ENCODE data around the gene CCDC9B. TPM values are rescaled to one million over a fixed set of nuclear protein-coding genes. Genes with fewer than 3 reads are reported as not detected.
A peak's percentile ranks its signal among the peaks of the same experiment; 100 is the strongest.

The CCDC9B gene
- total RNA-seq, 1 experiment from 2014 or later: 16.4 TPM

- peak; percentile 65 for DNase-seq (ENCODE audit: low spot score)
Observed at GRCh38 chr15:40310001-40310959, 30.5 kb downstream of the CCDC9B start.

GRCh38 chr15:40309344-40309862, 31.3 kb downstream of the CCDC9B start:
- no peak for DNase-seq (ENCODE audit: low spot score)

- DNase-seq (ENCODE audit: low spot score): peak; percentile 48
Observed at GRCh38 chr15:40307421-40308211, 33.1 kb downstream of the CCDC9B start, which contains the start of gene PLCB2. PLCB2 (minus strand) TSS chr15:40307935; CDS start chr15:40307672, 263 bp downstream.

GRCh38 chr15:40306908-40307307, 33.8 kb downstream of the CCDC9B start:
- DNase-seq (ENCODE audit: low spot score): no peak

GRCh38 chr15:40306371-40306770, 34.4 kb downstream of the CCDC9B start:
- DNase-seq (ENCODE audit: low spot score): no peak

- DNase-seq (ENCODE audit: low spot score): no peak
Observed at GRCh38 chr15:40305281-40305680, 35.5 kb downstream of the CCDC9B start.

- no peak for DNase-seq (ENCODE audit: low spot score)
Observed at GRCh38 chr15:40303576-40303975, 37.2 kb downstream of the CCDC9B start.

GRCh38 chr15:40302981-40303380, 37.8 kb downstream of the CCDC9B start:
- no peak for DNase-seq (ENCODE audit: low spot score)

- no peak for DNase-seq (ENCODE audit: low spot score)
Observed at GRCh38 chr15:40302288-40302886, 38.4 kb downstream of the CCDC9B start.

GRCh38 chr15:40301467-40302179, 39.1 kb downstream of the CCDC9B start:
- no peak for DNase-seq (ENCODE audit: low spot score)

GRCh38 chr15:40300771-40301170, 40.0 kb downstream of the CCDC9B start:
- no peak for DNase-seq (ENCODE audit: low spot score)

- DNase-seq (ENCODE audit: low spot score): no peak
Observed at GRCh38 chr15:40300367-40300766, 40.4 kb downstream of the CCDC9B start.

GRCh38 chr15:40298216-40298935, 42.4 kb downstream of the CCDC9B start:
- DNase-seq (ENCODE audit: low spot score): no peak

GRCh38 chr15:40297356-40297755, 43.4 kb downstream of the CCDC9B start:
- no peak for DNase-seq (ENCODE audit: low spot score)

GRCh38 chr15:40296561-40297230, 44.0 kb downstream of the CCDC9B start:
- no peak for DNase-seq (ENCODE audit: low spot score)

GRCh38 chr15:40295877-40296560, 44.7 kb downstream of the CCDC9B start:
- DNase-seq (ENCODE audit: low spot score): no peak

GRCh38 chr15:40295297-40295696, 45.4 kb downstream of the CCDC9B start:
- DNase-seq (ENCODE audit: low spot score): no peak

- no peak for DNase-seq (ENCODE audit: low spot score)
Observed at GRCh38 chr15:40293905-40294895, 46.5 kb downstream of the CCDC9B start.

All from HT-29 (cell line).